ENCODE data around the gene PCSK4. TPM values are rescaled to one million over a fixed set of nuclear protein-coding genes. Genes with fewer than 3 reads are reported as not detected.

The PCSK4 gene
- polyA plus RNA-seq, 1 donor (not counting 4 experiments of a cell fraction or from before 2014, with no cell fraction given), result 0.25 TPM

DNA sequence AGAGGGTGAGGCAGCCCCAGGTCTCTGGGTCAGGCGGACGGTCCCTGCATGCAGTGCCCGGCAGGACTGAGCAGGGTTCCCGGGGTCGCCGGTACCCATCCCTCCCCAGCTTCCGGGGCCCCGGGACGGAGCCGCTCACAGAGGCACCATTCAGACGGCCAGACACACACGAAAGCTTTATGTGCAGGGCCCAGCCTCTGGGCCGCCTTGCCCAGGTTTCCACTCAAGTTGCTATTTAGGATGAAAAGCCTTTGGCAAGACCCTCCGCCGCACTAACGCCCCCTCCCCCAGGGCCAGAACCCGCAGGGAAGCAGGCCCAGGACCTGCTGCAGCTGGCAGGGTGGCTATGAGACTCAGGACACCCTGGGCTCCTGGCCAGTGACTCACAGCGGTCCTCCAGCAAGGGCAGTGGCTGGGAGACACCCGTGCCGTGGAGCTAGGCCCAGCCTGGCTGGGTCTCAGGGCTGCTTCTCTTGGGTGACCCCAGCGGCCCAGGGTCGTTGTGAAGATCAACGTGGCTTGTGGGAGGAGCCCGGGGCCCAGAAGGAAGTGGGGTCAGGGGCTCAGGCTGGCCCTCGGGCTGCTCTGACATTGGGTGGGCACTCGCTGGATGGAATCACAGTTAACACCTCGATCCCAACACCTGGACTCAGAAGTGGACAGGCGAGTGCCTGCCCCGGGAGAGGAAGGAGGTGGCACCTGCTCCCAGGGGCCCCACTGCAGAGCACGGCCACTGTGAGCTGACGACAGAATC, 16.0 kb downstream of the PCSK4 start:
- H2AFZ ChIP-seq (ENCODE audit: control insufficient read depth, low read length), result no peak overlapping the region
- H4K20me1 ChIP-seq (ENCODE audit: control insufficient read depth, extremely low read depth, insufficient read depth, low read length), result peaks cover 9% of the 10 kb centered on the region
- H3K4me2 ChIP-seq (ENCODE audit: control insufficient read depth, extremely low read depth, insufficient read depth, low read depth, low read length), result no peak overlapping the region
- H3K4me3 ChIP-seq (ENCODE audit: control insufficient read depth in 2 of 3, extremely low read depth in 1 of 3, insufficient read depth in 2 of 3, low read depth in 1 of 3, low read length in 3 of 3), result no peak overlapping the region
- H3K36me3 ChIP-seq (ENCODE audit: control insufficient read depth in 2 of 2, extremely low read depth in 1 of 2, insufficient read depth in 2 of 2, low read length in 2 of 2), result peaks cover 5 to 15% of the 10 kb centered on the region in 2 experiments
- peaks cover 19% of the 10 kb centered on the region for H3K27me3 ChIP-seq (ENCODE audit: control insufficient read depth, extremely low read depth, insufficient read depth, low read length)
- peaks cover 26% of the 10 kb centered on the region for H3K79me2 ChIP-seq (ENCODE audit: control insufficient read depth, insufficient read depth, low read length)
- no peak for TF ChIP-seq EZH2 (IDR thresholded peaks at IDR 0.05; ENCODE audit: low read length)
- TF ChIP-seq, protein P1, sequence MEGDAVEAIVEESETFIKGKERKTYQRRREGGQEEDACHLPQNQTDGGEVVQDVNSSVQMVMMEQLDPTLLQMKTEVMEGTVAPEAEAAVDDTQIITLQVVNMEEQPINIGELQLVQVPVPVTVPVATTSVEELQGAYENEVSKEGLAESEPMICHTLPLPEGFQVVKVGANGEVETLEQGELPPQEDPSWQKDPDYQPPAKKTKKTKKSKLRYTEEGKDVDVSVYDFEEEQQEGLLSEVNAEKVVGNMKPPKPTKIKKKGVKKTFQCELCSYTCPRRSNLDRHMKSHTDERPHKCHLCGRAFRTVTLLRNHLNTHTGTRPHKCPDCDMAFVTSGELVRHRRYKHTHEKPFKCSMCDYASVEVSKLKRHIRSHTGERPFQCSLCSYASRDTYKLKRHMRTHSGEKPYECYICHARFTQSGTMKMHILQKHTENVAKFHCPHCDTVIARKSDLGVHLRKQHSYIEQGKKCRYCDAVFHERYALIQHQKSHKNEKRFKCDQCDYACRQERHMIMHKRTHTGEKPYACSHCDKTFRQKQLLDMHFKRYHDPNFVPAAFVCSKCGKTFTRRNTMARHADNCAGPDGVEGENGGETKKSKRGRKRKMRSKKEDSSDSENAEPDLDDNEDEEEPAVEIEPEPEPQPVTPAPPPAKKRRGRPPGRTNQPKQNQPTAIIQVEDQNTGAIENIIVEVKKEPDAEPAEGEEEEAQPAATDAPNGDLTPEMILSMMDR (optimal IDR thresholded peaks at IDR 0.05 in 1 of 3, IDR thresholded peaks at IDR 0.05 in 1 of 3, conservative IDR thresholded peaks at IDR 0.05 in 1 of 3; ENCODE audit: extremely low read depth in 1 of 3, insufficient read depth in 2 of 3, low read length in 3 of 3), result no peak
- dilution Hi-C loops (cut with MboI; ENCODE audit: extremely low pct_ligation_motif_present, low sequenced_read_pairs), result no loop called here
- H3K4me1 ChIP-seq (ENCODE audit: control insufficient read depth, extremely low read depth, insufficient read depth, low read length), result peaks cover 19% of the 10 kb centered on the region
- FAIRE-seq (no peak), DNase-seq (ENCODE audit: low read depth, low spot score) (no peak)
- no peaks in the 10 kb centered on the region for H3K9me3 ChIP-seq (ENCODE audit: control insufficient read depth, low read depth, low read length)
- no peak overlapping the region for H3K9ac ChIP-seq (ENCODE audit: control insufficient read depth, extremely low read depth, insufficient read depth, low read length)
- H3K27ac ChIP-seq (ENCODE audit: control insufficient read depth, insufficient read depth, low read length), result no peak overlapping the region
- peaks cover 8% of the 10 kb centered on the region for H3K9me1 ChIP-seq (ENCODE audit: control insufficient read depth, extremely low read depth, insufficient read depth, low read length)

DNA sequence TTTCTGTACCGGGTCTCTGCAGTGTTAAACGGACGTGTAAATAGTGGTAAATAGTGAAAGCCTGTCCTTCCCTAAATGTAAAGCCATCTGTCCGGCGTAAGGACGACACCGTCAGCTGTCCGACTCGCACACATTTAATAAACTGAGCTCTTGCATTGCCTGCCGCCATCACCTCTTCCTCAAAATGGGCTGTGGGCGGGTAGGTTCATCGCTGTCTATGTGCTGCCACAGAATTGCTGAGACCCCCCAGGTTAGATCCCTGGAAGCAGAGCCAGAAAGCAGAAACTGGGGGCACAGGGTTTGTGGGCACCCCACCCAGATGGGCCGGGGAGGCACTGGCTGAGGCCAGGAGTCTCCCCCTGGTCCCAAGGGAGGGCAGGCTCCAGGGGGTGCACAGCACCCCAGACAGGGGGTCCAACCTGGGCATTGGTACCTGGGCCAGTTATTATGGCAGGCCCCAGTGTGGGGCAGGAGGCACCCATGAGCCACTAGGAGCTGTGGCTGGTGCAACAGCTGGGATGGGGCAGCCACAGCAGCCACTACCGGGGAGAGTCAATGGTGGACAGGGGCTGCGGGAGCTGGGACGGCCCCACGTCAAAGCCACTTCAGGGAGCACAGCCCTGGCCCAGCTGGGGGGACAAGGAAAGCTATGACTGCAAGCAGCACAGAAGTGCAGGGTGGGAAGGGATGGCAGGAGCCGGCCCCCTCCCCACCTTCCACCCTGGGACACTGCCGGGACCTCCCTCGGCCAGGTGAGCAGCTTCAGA, 16.9 kb downstream of the PCSK4 start:
- peaks cover 20% of the 10 kb centered on the region for H3K79me2 ChIP-seq (ENCODE audit: control insufficient read depth, insufficient read depth, low read length)
- dilution Hi-C loops (cut with MboI; ENCODE audit: extremely low pct_ligation_motif_present, low sequenced_read_pairs), result no loop called here
- FAIRE-seq (no peak), DNase-seq (ENCODE audit: low read depth, low spot score) (no peak)
- peaks cover 5 to 15% of the 10 kb centered on the region in 2 experiments for H3K36me3 ChIP-seq (ENCODE audit: control insufficient read depth in 2 of 2, extremely low read depth in 1 of 2, insufficient read depth in 2 of 2, low read length in 2 of 2)
- peaks cover 25% of the 10 kb centered on the region for H3K27me3 ChIP-seq (ENCODE audit: control insufficient read depth, extremely low read depth, insufficient read depth, low read length)
- no peak for TF ChIP-seq EZH2 (IDR thresholded peaks at IDR 0.05; ENCODE audit: low read length)
- TF ChIP-seq, protein P1 (optimal IDR thresholded peaks at IDR 0.05 in 1 of 3, IDR thresholded peaks at IDR 0.05 in 1 of 3, conservative IDR thresholded peaks at IDR 0.05 in 1 of 3; ENCODE audit: extremely low read depth in 1 of 3, insufficient read depth in 2 of 3, low read length in 3 of 3), result no peak
- H3K9me1 ChIP-seq (ENCODE audit: control insufficient read depth, extremely low read depth, insufficient read depth, low read length), result peaks cover 8% of the 10 kb centered on the region
- peaks cover 18% of the 10 kb centered on the region for H3K4me1 ChIP-seq (ENCODE audit: control insufficient read depth, extremely low read depth, insufficient read depth, low read length)
- H2AFZ ChIP-seq (ENCODE audit: control insufficient read depth, low read length), result no peak overlapping the region
- H3K9me3 ChIP-seq (ENCODE audit: control insufficient read depth, low read depth, low read length), result no peaks in the 10 kb centered on the region
- peaks cover 9% of the 10 kb centered on the region for H4K20me1 ChIP-seq (ENCODE audit: control insufficient read depth, extremely low read depth, insufficient read depth, low read length)
- H3K27ac ChIP-seq (ENCODE audit: control insufficient read depth, insufficient read depth, low read length), result no peak overlapping the region
- no peak overlapping the region for H3K4me3 ChIP-seq (ENCODE audit: control insufficient read depth in 2 of 3, extremely low read depth in 1 of 3, insufficient read depth in 2 of 3, low read depth in 1 of 3, low read length in 3 of 3)
- H3K4me2 ChIP-seq (ENCODE audit: control insufficient read depth, extremely low read depth, insufficient read depth, low read depth, low read length), result no peak overlapping the region
- no peak overlapping the region for H3K9ac ChIP-seq (ENCODE audit: control insufficient read depth, extremely low read depth, insufficient read depth, low read length)
